Suppressor macrophage (primary cell): ENCODE results near the gene AMELX.

Source experiments
- DNase-seq, 4 experiments: peaks; one replicate each; pipeline ENCODE4 v3.0.0-alpha.2; 2020 to 2022

The AMELX gene

DNA sequence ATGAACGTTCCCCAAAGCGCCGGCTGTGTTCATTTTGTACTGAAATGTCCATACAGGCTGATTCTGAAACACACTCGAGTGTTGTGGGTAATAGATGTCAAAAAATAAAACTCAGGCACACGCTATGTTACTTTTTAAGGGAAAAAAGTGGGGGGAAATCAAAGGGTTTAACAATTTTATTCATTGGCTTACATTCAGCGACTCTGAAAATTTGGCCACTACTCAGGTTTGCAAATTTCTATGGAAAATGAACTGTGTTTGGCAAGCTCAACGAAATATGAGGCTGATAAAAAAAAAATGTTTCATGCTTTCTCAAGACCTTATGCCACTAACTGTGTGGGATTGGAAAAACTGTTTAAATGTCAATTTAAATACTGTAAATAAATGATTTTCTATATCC is 18.5 kb downstream of the AMELX start:
- DNase-seq = no peak

DNA sequence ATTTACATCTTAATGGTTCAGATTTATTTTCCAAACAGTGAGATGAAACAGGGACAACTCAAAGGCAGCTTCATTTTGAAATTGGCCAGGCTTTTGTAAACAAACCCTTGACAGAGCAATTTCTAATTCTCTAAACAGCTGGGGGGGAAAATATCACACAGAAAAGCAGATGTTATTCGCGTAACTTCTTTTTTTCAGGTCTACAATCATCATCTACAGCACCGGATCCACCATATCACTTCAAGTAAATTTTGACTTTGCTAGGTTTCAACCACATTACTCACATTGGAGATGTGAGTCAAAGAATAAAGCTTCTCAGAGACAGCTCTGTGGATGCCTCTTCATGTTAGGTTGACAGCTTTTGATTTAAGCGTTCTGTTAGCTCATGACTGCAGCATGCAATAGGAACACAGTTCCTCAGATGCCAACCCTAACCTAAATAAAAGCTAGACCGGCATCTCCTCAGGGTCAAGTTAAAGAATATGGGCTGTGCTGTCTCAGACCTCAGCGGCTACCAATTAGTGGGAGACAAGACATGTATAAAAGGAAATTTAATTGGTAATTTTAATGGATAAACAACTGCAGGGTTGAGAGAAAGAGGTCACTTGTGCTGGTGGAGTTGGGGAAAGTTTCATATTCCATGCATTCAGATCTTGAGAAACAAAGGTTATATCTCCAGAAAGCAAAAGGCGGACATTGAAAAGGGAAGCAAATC is 26.8 kb downstream of the AMELX start:
- no peak for DNase-seq

DNA sequence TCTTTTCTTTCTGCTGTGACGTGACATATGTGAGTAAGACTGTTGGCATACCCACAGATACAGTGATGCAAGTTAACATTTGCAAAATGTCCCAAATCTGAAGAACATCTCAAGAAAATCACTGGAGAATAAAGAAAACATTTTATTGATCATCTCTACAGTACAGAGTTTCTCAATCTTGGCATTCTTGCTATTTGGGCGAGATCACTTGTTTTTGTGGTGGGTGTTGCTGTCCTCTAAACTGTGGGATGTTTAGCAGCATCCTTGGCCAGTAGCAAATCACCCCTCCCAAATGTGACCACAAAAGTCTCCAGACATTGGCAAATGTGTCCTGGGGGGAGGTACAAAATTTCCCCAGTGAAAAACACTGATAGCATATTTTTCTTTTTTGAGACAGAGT is 28.8 kb downstream of the AMELX start:
- no peak for DNase-seq

DNA sequence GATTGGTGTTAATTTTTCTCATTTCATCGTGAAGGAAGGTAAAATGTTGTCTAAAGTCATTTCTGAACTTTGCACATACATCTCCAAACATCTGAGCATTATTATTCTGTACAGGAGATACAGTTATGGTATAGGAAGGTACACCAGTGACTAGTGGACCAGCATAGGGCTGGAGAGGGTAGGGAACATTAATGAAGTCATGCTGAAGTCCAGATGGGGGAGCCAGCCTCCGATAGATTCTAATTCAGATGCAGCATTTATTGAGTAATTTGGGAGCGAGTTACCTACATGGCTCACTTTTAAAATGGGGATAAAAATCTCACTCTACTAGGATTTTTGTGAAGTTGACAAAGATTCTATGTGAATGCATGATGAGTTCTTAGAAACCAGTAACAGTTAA is 34.9 kb downstream of the AMELX start:
- no peak for DNase-seq

DNA sequence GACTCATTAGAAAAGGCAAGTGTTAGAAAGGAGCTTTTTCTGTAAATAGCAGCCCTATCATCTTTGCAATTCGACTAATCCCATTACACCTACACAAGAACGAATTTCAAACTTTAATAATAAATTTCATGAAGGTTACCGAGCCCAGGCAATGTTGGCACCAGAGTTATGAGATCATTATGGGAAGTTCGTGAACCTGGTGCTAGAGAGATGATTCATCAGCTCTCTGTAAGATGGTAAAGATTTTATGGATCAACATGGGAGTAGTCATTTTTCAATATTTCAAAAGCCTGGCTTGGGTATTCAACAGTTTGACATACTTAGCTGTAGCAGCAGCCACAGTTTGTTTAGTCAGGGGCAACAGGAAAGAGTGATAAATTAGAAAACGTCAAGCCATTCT is 35.8 kb downstream of the AMELX start:
- peak in 1 of 4 experiments; percentile 6 for DNase-seq

DNA sequence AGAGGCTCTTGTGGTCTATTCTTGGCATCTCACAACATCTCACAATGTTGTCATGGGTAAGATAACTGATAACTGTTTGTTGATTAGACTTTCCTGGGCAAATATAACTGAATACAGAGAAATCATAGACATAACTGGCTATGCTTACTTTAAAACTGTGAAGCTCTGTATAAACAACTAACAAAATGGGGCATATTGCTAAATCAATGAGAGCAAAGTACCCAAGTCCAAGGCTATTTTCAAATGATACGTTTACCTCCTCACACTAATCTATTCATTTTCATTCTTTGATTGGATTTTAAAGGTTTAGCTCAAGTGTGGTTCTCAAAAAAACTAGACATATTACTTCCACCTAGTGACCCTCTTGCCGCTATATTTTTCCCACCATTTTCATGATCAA is 38.6 kb downstream of the AMELX start:
- DNase-seq = no peak

DNA sequence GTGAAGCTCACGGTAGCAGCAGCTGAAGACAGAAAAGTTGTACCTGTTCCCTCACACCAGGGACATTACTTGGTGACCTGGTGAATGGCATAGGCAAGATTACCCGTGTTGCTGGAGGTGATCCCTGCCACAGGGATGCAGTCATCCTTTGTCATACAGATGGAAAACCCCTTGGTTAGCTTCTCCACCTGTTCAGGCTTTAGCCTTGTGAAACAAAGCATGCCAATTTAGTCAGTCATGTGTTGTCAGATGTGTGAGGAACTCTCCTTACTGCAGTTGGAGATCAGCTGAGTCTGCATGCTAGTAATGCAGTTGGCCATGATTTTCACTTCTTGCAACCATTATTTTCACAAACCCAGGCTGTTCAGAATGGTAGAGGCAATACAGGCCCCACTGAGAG is 41.0 kb downstream of the AMELX start:
- no peak for DNase-seq

DNA sequence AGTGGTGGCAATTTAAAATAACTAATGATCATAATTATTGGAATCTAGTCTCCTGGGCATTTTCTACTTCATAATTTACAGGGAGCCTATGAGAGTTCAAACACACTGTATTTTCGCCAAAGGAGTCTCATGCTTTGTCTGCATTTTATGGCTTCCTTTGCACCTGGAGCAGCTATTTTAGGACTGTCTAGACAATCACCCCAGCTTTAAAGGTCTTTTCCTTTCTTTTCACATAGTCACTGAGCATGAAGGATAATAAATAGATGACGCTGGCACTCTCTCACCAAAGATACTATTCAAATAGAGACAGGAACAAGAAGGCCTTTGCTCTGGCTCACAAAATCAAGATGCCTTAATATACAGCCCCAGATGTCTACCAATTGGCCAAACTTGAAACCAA is 43.0 kb downstream of the AMELX start:
- DNase-seq = no peak

DNA sequence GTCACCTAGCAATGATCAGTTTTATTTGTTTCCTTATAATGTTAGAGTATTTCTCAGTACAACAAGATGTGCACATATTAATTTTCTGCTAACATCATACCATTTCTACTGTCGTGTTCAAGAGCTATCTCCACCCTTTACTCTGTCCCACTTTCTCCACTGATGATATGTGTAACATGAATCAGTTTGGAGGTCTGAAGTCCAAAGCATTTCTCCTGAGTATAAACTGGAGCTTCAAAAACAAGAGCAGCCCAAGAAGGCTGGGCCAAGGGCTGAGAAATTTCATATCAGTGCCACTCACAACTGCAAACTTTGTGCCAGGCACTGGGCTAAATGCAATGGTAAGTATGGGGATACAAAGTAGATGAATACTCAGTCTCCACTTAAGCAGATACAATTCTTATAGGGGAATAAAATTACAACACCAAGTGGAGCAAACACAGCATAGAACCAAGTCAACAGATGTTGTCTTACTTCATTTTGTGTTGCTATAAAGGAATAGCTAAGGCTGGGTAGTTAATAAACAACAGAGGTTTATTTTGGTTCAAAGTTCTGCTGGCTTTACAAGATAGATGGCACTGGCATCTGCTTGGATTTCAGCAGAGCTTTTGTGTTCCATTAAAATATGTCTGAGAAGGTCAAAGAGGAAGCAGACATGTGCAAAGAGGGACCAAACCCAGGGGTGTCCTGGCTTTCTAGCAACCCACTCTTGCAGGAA is 44.2 kb downstream of the AMELX start:
- DNase-seq = no peak

DNA sequence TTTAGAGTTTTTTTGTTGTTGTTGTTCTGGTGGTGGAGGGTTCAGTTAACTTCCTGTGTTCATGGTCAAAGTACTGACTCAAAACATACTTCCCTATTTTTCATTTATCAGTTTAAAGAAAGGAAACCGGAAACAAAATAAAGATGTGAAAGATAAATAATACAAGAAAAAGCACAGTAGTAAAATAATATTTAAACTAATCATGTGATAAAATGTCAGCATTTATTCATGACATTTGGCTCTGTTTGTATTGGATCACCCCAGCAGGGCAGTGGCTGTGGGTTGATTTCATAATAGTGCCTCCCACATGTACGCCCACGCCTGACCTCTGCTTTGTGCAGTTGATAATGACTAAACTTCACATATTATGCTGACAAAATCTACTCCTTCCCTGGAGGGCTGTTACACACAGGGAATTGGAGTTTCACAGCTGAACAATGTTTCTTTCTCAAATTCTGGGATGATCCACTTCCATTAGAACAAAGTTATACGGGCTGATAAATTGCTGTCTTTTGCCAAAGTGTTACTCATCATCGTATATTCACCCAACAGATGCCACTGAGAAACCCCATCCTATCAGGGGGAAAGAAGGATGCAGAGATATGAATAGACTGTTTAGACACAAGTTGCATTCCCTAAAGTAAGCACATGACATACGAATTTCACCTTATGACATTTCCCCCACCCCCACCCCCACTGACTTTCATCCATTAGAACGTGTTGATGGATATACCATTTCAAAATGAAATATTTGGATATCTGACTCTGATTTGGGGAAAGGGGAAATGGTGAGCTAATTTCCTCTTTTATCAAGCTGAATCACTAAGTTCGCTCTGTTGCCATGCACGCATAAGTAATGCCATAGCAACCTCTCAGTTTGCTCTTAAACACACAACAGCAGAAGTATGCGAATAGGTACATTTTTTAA is 48.3 kb downstream of the AMELX start:
- DNase-seq = peak; percentile 89 to 94 (median 92)

DNA sequence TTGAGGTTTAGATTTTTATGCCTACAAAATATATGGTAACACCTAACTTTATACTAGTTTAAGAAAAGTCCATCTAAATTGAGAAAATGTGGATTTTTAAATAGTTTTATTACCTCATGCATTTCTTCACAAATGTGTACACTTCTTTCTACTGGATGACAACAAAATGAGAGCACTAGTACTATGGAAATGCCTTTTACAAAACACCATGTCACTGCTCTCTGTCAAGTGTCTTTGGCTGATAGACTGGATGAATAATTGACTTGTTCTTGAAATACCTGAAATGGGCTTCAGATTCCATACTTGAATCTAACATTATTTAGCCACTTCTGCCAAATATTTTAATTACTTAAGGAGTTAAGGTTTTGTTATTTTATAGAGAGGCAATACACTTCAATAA is 49.5 kb downstream of the AMELX start:
- peak in 1 of 4 experiments; percentile 24 for DNase-seq

DNA sequence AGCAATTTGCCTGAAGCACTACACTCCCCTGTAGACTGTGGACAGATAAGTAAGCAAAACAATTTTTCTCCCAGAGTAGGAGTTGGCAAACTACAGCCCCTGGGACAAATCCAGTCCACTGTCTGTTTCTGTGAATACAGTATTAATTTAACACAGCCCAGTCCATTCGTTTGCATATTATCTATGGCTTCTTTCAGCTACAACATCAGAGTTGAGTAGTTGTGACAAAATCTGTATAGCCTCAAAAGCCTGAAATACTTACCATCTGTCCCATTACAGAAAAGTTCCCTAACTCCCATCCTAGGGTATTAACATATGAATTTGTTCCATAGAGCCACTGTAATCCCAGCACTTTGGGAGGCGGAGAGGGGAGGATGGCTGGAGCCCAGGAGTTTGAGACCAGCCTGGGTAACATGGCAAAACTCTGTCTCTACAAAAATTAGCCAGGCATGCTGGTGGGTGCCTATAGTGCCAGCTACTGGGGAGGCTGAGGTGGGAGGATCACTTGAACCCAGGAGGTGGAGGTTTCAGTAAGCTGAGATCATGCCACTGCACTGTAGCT is 53.0 kb downstream of the AMELX start:
- no peak for DNase-seq

DNA sequence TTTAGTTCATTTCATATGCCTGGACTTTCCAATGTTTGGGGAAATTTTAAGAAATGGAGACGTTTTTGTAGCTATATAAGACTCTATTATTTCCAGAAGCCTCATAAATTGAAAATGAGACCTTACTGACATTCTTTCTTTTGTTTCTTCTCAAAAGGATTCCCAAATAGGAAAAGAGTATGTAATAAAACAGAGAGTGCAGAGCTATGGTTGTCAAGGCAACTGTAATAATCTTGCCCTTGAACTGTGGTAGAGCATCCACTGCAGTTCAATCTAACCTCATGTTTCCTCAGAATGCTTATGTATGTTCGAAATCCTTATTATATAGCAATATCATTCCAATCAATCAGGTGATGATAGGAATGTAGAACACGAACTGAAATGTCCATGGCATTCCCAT is 54.1 kb downstream of the AMELX start:
- no peak for DNase-seq

DNA sequence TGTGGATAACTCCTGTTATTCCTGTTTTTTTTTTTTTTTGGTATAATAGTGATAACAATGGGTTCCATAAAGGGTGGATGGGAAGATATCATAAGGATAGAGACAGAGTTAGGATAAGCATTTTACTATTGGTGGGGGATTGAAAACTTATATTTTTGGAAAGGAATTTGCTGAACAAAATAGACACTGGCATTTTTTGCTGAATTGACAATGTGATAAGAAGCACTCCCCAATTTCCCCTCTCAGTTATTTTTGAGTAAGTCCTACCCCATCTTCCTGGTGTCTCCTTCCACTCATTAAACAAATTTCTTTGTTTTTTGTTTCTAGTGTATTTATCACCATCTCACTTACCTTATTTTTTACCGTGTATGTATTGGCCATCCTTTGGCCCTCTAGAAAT is 55.8 kb downstream of the AMELX start:
- no peak for DNase-seq

DNA sequence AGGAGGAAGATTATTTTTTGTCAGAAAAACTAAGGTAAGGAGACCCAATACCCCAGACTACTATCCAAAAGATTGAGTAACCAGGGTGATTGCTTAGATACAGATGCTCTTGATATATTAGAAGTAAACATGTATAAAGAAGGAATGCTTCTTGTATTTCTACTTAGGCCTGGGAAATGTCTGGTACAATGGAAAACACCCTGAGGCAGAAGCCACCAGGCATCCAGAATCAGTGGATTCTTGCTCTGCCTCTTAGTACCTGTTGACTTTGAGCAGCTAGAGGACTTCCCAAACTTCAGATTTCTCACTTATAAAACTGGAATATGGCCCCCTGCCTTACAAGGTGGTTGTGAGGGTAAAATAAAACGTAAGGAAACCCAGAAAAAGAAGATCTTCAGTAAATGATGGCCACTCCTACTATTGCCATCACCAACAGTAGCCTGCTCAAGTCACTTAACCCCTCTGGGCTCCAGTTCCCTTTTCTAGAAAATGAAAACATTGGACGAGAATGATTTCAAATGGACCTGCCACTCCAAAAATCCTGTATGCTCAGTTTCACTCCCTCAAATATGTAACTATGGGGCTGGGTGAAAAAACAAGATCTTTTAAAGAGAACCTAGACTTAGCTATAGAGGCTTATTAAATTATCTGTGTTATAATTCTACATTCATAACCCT is 56.6 kb downstream of the AMELX start:
- peak; percentile 12 to 45 (median 38) for DNase-seq
